H4 (cell line): Measurements from ENCODE around the gene MTMR12. TPM values are rescaled to one million over a fixed set of nuclear protein-coding genes. Genes with fewer than 3 reads are reported as not detected.
"Not testable (repeated sequence)": the region's sequence is repeated elsewhere in the genome, so short reads cannot be mapped to it uniquely, and the experiment has no call there.

Source experiments
- DNase-seq: peaks from one replicate; pipeline ENCODE4 v3.0.0-alpha.2; 2015; ENCODE audit warnings: low spot score
- total RNA-seq: library from RNA; depleted of rRNA; stranded (reverse); fragments of >200 nt; shearing (Covaris generic); gene quantifications from 2 replicates; pipeline ENCODE4 v1.2.3, GENCODE V29; 2014

The MTMR12 gene
- total RNA-seq, 1 experiment from 2014 or later: 11.3 TPM

DNA sequence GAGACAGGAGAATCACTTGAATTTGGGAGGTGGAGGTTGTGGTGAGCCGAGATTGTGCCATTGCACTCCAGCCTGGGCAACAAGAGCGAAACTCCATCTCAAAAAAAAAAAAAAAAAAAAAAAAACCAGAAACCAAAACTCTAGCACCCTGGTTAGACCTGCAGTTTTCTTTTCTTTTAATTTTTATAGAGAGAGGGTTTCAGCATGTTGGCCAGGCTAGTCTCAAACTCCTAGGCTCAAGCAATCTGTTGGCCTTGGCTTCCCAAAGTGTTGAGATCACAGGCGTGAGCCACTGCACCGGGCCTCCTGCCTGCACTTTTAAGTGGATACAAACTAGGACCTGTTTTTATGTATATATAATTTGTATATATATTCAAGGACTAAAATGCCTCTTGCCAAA is 12.9 kb upstream of the MTMR12 start:
- DNase-seq: no peak

DNA sequence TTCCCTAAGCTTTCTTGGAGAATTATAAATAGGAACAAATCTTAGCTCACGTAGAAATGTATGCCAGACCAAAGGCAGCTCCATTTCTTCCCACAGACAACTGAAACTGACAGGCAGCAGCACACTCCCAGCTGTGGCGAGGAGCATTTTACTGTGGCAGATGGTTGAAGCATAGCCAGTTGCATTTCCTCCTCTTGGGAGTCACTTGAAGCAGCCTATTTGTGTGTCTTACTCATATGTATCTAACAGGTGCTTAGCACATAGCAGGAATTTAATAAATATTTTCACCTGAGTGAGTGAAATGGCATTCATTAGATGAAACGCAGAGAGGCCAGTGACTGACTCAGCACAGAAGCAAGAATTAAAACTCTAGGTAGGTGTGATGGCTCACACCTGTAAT is 12.3 kb upstream of the MTMR12 start:
- DNase-seq: no peak

GRCh38 chr5:32323741-32324140 is 11.0 kb upstream of the MTMR12 start:
- no peak for DNase-seq

DNA sequence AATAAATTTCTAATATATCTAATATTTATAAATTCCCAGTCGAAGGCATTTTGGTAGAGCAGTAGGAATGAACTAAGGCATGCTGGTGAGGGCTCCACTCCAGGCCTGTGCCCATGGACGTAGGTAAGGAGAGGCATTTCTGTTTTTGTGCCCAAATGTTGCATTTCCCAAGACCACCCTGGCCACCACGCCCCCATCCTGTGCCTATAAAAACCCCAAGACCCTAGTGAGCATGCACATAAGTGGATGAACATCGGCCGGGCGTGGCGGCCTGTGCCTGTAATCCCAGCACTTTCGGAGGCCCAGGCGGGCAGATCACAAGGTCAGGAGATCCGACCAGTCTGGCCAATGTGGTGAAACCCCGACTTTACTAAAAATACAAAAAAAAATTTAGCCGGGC is 10.1 kb upstream of the MTMR12 start:
- DNase-seq: no peak

GRCh38 chr5:32321787-32322186 is 9.0 kb upstream of the MTMR12 start:
- not testable (repeated sequence) for DNase-seq

DNA sequence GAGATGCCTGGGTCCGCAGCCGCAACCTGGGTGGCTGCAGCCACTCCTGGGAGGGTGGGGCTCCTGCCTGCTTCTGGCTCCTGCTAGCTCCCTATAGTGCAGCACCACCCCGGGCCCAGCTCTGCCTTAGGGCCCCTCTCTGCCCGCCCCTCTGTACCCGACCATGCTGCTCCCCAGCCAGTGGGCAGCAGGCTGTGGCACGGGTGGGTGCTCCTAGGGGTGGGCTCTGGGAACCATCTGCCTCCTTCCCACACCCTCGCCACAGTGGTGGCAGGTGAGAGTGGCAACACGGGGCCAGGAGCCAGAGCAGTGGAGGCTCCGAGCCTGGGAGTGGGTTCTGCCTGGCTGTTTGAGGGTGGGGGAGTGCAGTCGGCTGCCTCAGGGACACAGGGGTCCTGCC is 7.8 kb upstream of the MTMR12 start:
- DNase-seq: no peak

GRCh38 chr5:32319926-32320543 is 7.3 kb upstream of the MTMR12 start:
- no peak for DNase-seq

- DNase-seq: no peak
These were observed 6.7 kb upstream of the MTMR12 start for GRCh38 chr5:32319392-32319791.

- DNase-seq: no peak
These were observed 4.3 kb upstream of the MTMR12 start for GRCh38 chr5:32317041-32317440.

DNA sequence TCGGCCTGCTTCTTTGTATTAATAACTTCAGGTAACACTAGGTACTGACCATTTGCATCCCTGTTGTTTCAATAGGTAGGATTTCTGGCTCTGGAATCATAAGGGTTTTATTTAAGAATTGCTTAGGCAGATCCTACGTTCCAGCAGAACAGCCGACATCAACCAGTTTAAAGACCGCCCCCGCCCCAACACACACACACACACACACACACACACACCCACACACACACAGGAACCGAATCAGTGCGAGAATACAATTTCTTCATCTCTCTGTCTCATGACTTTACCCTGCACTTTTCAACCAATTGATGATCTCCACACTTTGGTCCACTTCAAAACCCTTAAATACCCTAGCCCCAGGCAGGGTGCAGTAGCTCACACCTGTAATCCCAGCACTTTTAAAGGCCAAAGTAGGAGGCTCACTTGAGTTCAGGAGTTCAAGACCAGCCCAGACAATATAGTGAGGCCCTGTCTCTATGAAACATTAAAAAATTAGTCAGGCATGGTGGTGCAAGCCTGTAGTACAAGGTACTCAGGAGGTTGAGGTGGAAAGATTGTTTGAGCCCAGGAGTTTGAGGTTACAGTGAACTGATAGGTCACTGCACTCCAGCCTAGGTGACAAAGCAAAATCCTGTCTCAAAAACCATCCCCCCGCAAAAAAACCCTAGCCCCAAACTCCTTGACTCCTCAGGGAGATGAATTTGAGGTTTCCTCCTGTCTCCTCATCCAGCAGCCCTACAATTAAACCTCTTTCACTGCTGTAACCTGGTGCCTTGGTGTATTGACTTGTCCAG is 2.7 kb upstream of the MTMR12 start:
- DNase-seq: no peak

GRCh38 chr5:32314658-32315057 is 1.9 kb upstream of the MTMR12 start:
- no peak for DNase-seq

GRCh38 chr5:32314152-32314488 is 1.4 kb upstream of the MTMR12 start:
- DNase-seq: not testable (repeated sequence)

GRCh38 chr5:32312197-32312594 is 543 bp downstream of the MTMR12 start:
- DNase-seq: no peak

GRCh38 chr5:32311404-32312196 is 1.1 kb downstream of the MTMR12 start:
- no peak for DNase-seq

GRCh38 chr5:32309761-32310160 is 3.0 kb downstream of the MTMR12 start:
- no peak for DNase-seq

GRCh38 chr5:32308946-32309345 is 3.8 kb downstream of the MTMR12 start:
- DNase-seq: no peak

DNA sequence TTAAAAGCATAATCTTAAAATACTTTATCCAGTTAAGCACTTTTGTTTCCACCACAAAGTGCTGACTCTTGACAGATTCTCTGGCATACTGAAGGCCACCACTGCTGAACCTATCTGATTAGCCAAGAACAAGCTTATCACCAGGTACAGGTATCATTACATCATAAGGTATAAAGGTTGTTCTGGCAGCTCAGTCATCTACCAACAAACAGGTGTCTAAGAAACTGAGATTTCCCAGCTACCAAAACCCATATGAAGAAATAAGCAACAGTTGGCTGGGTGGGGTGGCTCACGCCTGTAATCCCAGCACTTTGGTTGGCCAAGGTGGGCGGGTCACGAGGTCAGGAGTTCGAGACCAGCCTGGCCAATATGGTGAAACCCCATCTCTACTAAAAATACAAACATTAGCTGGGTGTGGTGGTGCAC is 5.0 kb downstream of the MTMR12 start:
- DNase-seq: no peak

DNA sequence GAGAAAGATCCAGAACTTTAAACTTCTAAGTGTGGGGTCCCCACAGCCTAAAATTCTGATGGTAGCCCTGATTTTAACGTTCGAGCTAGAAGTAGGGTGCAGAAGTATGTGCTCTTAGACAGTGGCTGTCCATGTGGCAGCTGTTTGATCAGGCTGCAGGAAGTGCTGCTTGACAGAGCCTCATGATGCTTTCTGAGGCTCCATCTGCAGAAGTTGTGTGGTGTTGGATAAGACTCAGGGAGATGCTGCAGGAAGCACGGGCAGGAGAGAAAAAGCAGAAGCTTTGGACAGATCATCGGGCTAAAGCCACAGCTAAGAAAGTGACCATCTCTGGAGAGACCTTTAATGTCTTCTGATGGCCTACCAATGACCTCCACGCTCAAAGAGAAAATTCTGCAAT is 8.1 kb downstream of the MTMR12 start:
- DNase-seq: no peak

- no peak for DNase-seq
These were observed 9.0 kb downstream of the MTMR12 start for GRCh38 chr5:32303755-32304120.

GRCh38 chr5:32302835-32303754 is 9.6 kb downstream of the MTMR12 start:
- no peak for DNase-seq

DNA sequence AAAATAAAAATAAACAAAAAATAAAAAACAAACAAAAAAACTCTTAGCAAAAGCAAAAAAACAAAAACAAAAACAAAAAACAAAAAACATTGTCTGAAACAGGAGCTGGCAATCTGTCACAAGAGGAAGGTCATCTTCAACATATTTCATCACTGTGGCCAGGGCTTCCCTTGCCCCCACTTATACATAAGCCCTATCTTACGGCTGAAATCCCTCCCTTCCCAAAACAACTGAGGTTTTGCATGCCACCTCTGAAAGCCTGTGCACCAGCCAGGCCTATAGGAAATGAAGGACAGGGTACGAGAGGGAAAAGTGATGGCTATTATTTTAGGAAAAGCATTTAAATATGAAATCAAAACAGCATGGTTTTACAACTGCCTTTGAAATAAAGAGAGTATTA is 10.8 kb downstream of the MTMR12 start:
- DNase-seq: no peak
